Measurements from ENCODE around the gene NRCAM. TPM values are rescaled to one million over a fixed set of nuclear protein-coding genes. Genes with fewer than 3 reads are reported as not detected.

The NRCAM gene
- total RNA-seq, 1 donor from 2014 or later: 9.3 TPM

DNA sequence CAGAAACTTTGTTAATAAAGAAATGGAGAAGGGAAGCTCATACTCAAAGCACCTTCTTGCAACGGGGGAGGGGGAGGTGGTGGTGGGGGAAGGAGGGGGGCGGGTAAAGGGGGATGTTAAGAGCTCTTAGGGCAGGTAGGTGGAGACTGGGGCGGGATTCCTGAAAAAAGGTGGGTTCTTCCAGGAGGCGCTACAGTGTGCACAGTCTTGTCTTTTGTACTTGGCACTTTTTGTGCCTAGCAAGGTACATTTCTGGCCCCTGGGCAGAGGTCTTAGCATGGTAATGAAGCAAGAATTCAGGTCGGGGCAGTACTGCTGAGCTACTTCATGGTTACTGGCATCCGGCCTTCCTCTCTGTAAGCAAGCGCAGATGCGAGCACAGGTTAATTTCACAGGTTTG is 310.8 kb downstream of the NRCAM start:
- TF ChIP-seq, protein P1, sequence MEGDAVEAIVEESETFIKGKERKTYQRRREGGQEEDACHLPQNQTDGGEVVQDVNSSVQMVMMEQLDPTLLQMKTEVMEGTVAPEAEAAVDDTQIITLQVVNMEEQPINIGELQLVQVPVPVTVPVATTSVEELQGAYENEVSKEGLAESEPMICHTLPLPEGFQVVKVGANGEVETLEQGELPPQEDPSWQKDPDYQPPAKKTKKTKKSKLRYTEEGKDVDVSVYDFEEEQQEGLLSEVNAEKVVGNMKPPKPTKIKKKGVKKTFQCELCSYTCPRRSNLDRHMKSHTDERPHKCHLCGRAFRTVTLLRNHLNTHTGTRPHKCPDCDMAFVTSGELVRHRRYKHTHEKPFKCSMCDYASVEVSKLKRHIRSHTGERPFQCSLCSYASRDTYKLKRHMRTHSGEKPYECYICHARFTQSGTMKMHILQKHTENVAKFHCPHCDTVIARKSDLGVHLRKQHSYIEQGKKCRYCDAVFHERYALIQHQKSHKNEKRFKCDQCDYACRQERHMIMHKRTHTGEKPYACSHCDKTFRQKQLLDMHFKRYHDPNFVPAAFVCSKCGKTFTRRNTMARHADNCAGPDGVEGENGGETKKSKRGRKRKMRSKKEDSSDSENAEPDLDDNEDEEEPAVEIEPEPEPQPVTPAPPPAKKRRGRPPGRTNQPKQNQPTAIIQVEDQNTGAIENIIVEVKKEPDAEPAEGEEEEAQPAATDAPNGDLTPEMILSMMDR (IDR thresholded peaks at IDR 0.05; ENCODE audit: insufficient read depth, low read depth, low read length): no peak
- no peak for TF ChIP-seq EZH2 (IDR thresholded peaks at IDR 0.05; ENCODE audit: insufficient read depth, low read length)
- Histone ChIP-seq H3K27me3 (ENCODE audit: insufficient read depth, low read length) (no peaks in the 10 kb centered on the region), H3K36me3 (ENCODE audit: insufficient read depth, low read length) (no peaks in the 10 kb centered on the region), H3K79me2 (ENCODE audit: insufficient read depth, low read length) (no peaks in the 10 kb centered on the region), H3K4me1 (ENCODE audit: insufficient read depth, low read length) (no peaks in the 10 kb centered on the region), H4K20me1 (ENCODE audit: insufficient read depth, low read length) (no peaks in the 10 kb centered on the region), H3K4me3 (ENCODE audit: insufficient read depth, low read depth, low read length) (no peak overlapping the region), H2AFZ (ENCODE audit: low read depth, low read length) (no peak overlapping the region), H3K9ac (ENCODE audit: low read length) (no peak overlapping the region), H3K27ac (ENCODE audit: low read depth, low read length) (no peak overlapping the region), H3K4me2 (ENCODE audit: low read length) (no peak overlapping the region), H3K9me3 (ENCODE audit: insufficient read depth, low read depth, low read length) (no peaks in the 10 kb centered on the region)
- Mint-ChIP-seq H3K9me3 (ENCODE audit: unreplicated experiment) (no peaks in the 10 kb centered on the region), H3K27me3 (ENCODE audit: low read depth, unreplicated experiment) (peaks cover 9% of the 10 kb centered on the region), H3K27ac (ENCODE audit: unreplicated experiment) (no peak overlapping the region), H3K4me1 (ENCODE audit: low read depth, unreplicated experiment) (peaks cover under 1% of the 10 kb centered on the region), H3K36me3 (ENCODE audit: low read depth, unreplicated experiment) (no peaks in the 10 kb centered on the region), H3K4me3 (ENCODE audit: unreplicated experiment) (no peak overlapping the region)
- DNase-seq (ENCODE audit: low read depth) (no peak), FAIRE-seq (no peak)

DNA sequence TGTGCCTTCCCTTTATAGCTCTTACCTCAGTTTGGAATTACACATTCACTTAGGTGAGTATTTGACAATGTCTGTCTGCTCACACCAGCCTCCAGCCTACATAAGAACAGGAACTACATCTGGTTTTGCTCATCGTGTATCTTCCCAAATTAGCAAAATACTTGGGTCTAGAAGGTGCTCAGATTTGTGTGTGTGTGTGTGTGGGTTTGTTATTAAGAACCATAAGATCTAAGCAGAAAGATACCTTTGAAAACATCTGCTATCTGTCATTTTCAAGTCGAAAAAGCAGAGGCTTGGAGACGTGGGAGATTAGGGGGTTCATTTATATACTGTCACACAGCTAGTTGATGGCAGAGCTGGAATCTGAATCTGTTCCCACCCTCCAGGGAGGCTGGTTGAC is 311.3 kb downstream of the NRCAM start:
- Histone ChIP-seq H3K4me3 (ENCODE audit: insufficient read depth, low read depth, low read length) (no peak overlapping the region), H3K4me1 (ENCODE audit: insufficient read depth, low read length) (no peaks in the 10 kb centered on the region), H3K36me3 (ENCODE audit: insufficient read depth, low read length) (no peaks in the 10 kb centered on the region), H3K27me3 (ENCODE audit: insufficient read depth, low read length) (no peaks in the 10 kb centered on the region), H3K9me3 (ENCODE audit: insufficient read depth, low read depth, low read length) (no peaks in the 10 kb centered on the region), H3K9ac (ENCODE audit: low read length) (no peak overlapping the region), H3K27ac (ENCODE audit: low read depth, low read length) (no peak overlapping the region), H2AFZ (ENCODE audit: low read depth, low read length) (no peak overlapping the region), H4K20me1 (ENCODE audit: insufficient read depth, low read length) (no peaks in the 10 kb centered on the region), H3K4me2 (ENCODE audit: low read length) (no peak overlapping the region), H3K79me2 (ENCODE audit: insufficient read depth, low read length) (no peaks in the 10 kb centered on the region)
- Mint-ChIP-seq H3K36me3 (ENCODE audit: low read depth, unreplicated experiment) (no peaks in the 10 kb centered on the region), H3K9me3 (ENCODE audit: unreplicated experiment) (no peaks in the 10 kb centered on the region), H3K4me1 (ENCODE audit: low read depth, unreplicated experiment) (no peaks in the 10 kb centered on the region), H3K27me3 (ENCODE audit: low read depth, unreplicated experiment) (peaks cover 9% of the 10 kb centered on the region), H3K4me3 (ENCODE audit: unreplicated experiment) (no peak overlapping the region), H3K27ac (ENCODE audit: unreplicated experiment) (no peak overlapping the region)
- DNase-seq (ENCODE audit: low read depth) (no peak), FAIRE-seq (no peak)
- no peak for TF ChIP-seq EZH2 (IDR thresholded peaks at IDR 0.05; ENCODE audit: insufficient read depth, low read length)
- TF ChIP-seq, protein P1 (IDR thresholded peaks at IDR 0.05; ENCODE audit: insufficient read depth, low read depth, low read length): no peak

DNA sequence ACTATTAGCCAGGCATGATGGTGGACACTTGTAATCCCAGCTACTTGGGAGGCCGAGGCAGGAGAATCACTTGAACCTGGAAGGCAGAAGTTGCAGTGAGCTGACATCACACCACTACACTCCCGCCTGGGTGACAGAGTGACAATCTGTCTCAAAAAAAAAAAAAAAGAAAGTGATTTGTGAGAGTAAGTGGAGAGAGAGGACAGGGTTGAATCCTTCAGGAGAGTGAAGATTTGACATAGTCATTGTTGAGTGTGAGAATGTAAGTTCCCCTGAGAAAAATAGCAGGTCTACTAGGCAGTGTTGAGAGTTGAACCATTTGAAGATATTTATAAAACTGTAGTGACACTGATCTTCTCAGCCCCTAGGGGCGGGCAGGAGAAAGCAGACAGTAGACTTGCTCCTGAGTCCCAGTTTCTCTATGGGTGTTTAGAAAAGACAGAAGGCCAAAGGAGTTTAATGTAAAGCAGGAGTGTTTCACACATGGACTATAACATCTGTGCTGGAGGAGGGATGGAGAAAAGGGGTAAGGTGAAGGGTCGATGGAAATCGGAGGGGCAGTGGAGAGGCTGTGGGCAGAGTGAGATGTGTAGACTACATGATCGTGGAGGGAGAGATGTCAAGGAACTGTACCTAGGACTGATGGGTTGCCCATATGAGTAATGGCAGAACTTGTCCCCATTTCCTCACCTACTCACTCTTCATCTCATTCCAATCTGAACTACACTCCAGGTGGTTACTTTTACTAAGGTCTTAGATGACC is 312.4 kb downstream of the NRCAM start:
- no peak overlapping the region for H3K4me3 ChIP-seq (ENCODE audit: insufficient read depth, low read depth, low read length)
- no peaks in the 10 kb centered on the region for H3K9me3 Mint-ChIP-seq (ENCODE audit: unreplicated experiment)
- FAIRE-seq: no peak
- H3K27ac Mint-ChIP-seq (ENCODE audit: unreplicated experiment): no peak overlapping the region
- no peak overlapping the region for H3K4me3 Mint-ChIP-seq (ENCODE audit: unreplicated experiment)
- H3K36me3 ChIP-seq (ENCODE audit: insufficient read depth, low read length): no peaks in the 10 kb centered on the region
- no peak overlapping the region for H2AFZ ChIP-seq (ENCODE audit: low read depth, low read length)
- no peaks in the 10 kb centered on the region for H3K79me2 ChIP-seq (ENCODE audit: insufficient read depth, low read length)
- peaks cover 10% of the 10 kb centered on the region for H3K27me3 Mint-ChIP-seq (ENCODE audit: low read depth, unreplicated experiment)
- H3K9me3 ChIP-seq (ENCODE audit: insufficient read depth, low read depth, low read length): no peaks in the 10 kb centered on the region
- no peak overlapping the region for H3K4me2 ChIP-seq (ENCODE audit: low read length)
- H4K20me1 ChIP-seq (ENCODE audit: insufficient read depth, low read length): no peaks in the 10 kb centered on the region
- DNase-seq (ENCODE audit: low read depth): no peak
- no peaks in the 10 kb centered on the region for H3K27me3 ChIP-seq (ENCODE audit: insufficient read depth, low read length)
- H3K9ac ChIP-seq (ENCODE audit: low read length): no peak overlapping the region
- H3K36me3 Mint-ChIP-seq (ENCODE audit: low read depth, unreplicated experiment): no peaks in the 10 kb centered on the region
- H3K4me1 ChIP-seq (ENCODE audit: insufficient read depth, low read length): no peaks in the 10 kb centered on the region
- peaks cover 2% of the 10 kb centered on the region for H3K4me1 Mint-ChIP-seq (ENCODE audit: low read depth, unreplicated experiment)
- no peak overlapping the region for H3K27ac ChIP-seq (ENCODE audit: low read depth, low read length)
- TF ChIP-seq EZH2 (IDR thresholded peaks at IDR 0.05; ENCODE audit: insufficient read depth, low read length): no peak
- TF ChIP-seq, protein P1 (IDR thresholded peaks at IDR 0.05; ENCODE audit: insufficient read depth, low read depth, low read length): no peak
